Chondrocyte (in vitro differentiated cells): ENCODE data around the gene BRCA2. TPM values are rescaled to one million over a fixed set of nuclear protein-coding genes. Genes with fewer than 3 reads are reported as not detected.

ENCODE experiments used
- DNase-seq: peaks from one replicate; pipeline ENCODE4 v3.0.0; 2021; ENCODE audit warnings: mixed read lengths, low spot score
- H3K27ac Mint-ChIP-seq: one replicate; pipeline ENCODE4 v1.8.0; 2021; ENCODE audit warnings: mild to moderate bottlenecking, moderate library complexity, mixed read lengths; ENCODE audit not compliant: unreplicated experiment
- H3K27me3 Mint-ChIP-seq: 2 replicates; pipeline ENCODE4 v1.8.0; 2021; ENCODE audit warnings: low read depth, mixed read lengths
- H3K36me3 Mint-ChIP-seq: 2 replicates; pipeline ENCODE4 v1.8.0; 2021; ENCODE audit warnings: low read depth, mixed read lengths
- H3K4me1 Mint-ChIP-seq: 2 replicates; pipeline ENCODE4 v1.8.0; 2021; ENCODE audit warnings: low read depth, mild to moderate bottlenecking, mixed read lengths
- H3K4me3 Mint-ChIP-seq: one replicate; pipeline ENCODE4 v1.8.0; 2021; ENCODE audit warnings: mild to moderate bottlenecking, moderate library complexity, mixed read lengths; ENCODE audit not compliant: unreplicated experiment
- H3K9me3 Mint-ChIP-seq: 2 replicates; pipeline ENCODE4 v1.8.0; 2021; ENCODE audit warnings: low read depth, mixed read lengths
- CTCF ChIP-seq: fragments of 200-600 bp; sonication (generic); IDR thresholded peaks from 2 replicates; pipeline ENCODE4 v1.5.0; 2021; ENCODE audit warnings: antibody characterized with exemption, mild to moderate bottlenecking, moderate library complexity
- total RNA-seq: library from RNA; stranded (reverse); gene quantifications from 3 replicates; pipeline ENCODE4 v1.2.1, GENCODE V29; 2021

BRCA2 gene
- total RNA-seq, 1 donor from 2014 or later, result 4.4 TPM

GRCh38 chr13:32370805-32371204 is 55.5 kb downstream of the BRCA2 start:
- Mint-ChIP-seq H3K4me3 (no peak overlapping the region), H3K9me3 (peaks cover 3% of the 10 kb centered on the region), H3K4me1 (no peaks in the 10 kb centered on the region), H3K27ac (no peak overlapping the region), H3K36me3 (peaks cover 8% of the 10 kb centered on the region), H3K27me3 (no peaks in the 10 kb centered on the region)
- no peak for TF ChIP-seq CTCF
- DNase-seq, result no peak

DNA sequence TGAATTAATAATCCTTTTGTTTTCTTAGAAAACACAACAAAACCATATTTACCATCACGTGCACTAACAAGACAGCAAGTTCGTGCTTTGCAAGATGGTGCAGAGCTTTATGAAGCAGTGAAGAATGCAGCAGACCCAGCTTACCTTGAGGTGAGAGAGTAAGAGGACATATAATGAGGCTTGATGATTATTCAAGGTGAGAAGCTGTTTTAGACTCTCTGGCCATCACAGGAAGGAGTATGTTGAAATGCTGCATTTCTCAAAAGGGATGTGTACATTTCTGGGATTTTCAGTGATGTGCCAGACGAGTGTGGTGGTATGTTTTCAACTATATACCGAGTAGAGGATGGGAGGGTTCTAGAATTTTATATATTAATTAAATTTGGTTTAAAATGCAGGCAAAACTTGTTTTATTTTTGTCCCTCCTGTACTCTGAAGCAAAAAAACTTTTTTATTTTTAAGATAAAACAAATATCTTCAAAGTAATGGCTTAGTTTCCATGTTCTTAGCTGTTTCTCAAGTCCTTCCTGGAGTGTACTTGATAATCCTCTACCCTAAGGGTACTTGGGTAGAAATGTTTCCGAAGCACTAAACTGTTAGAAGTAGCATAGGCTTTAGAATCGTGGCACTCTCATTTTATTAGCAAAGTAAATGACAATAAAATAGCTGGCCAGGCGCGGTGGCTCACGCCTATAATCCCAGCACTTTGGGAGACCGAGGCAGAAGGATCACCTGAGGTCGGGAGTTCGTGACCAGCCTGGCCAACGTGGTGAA is 61.5 kb downstream of the BRCA2 start:
- H3K27me3 Mint-ChIP-seq, result no peaks in the 10 kb centered on the region

DNA sequence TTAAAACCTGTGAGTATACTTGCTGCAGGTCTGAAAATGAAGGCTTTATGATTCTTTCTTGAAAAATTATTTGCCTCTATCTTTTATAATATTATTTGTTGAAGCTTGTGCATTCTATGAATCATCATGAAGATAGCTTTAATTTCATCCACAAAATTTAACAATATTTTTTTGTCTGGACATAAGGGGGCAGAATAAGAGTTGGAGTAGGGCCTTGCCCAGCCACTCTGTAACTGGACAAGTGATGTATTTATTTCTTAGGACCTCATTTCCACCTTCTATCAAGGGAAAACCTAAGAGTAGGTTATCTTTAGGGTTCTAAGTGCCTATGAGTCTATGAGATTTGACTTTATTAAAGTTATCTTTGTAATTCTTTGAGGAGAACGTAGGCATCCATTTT is 62.7 kb downstream of the BRCA2 start:
- DNase-seq, result no peak
- Mint-ChIP-seq H3K27me3 (no peaks in the 10 kb centered on the region), H3K36me3 (peaks cover 6% of the 10 kb centered on the region), H3K4me3 (no peak overlapping the region), H3K4me1 (no peaks in the 10 kb centered on the region), H3K27ac (no peak overlapping the region), H3K9me3 (no peaks in the 10 kb centered on the region)
- peak; percentile 67 for TF ChIP-seq CTCF

More for the DNA sequence above, 61.5 kb downstream of the BRCA2 start:
- no peak for DNase-seq
- no peak overlapping the region for H3K27ac Mint-ChIP-seq
- no peaks in the 10 kb centered on the region for H3K4me1 Mint-ChIP-seq
- no peaks in the 10 kb centered on the region for H3K9me3 Mint-ChIP-seq
- no peak overlapping the region for H3K4me3 Mint-ChIP-seq
- peaks cover 6% of the 10 kb centered on the region for H3K36me3 Mint-ChIP-seq
- TF ChIP-seq CTCF, result no peak

GRCh38 chr13:32381539-32381938 is 66.2 kb downstream of the BRCA2 start:
- Mint-ChIP-seq H3K4me1 (no peaks in the 10 kb centered on the region), H3K27ac (no peak overlapping the region), H3K4me3 (no peak overlapping the region), H3K36me3 (no peaks in the 10 kb centered on the region), H3K27me3 (no peaks in the 10 kb centered on the region), H3K9me3 (no peaks in the 10 kb centered on the region)
- no peak for DNase-seq
- peak; percentile 75 for TF ChIP-seq CTCF

GRCh38 chr13:32383836-32384618 is 68.7 kb downstream of the BRCA2 start:
- no peak for DNase-seq
- Mint-ChIP-seq H3K27ac (no peak overlapping the region), H3K9me3 (no peaks in the 10 kb centered on the region), H3K27me3 (no peaks in the 10 kb centered on the region), H3K36me3 (no peaks in the 10 kb centered on the region), H3K4me3 (no peak overlapping the region), H3K4me1 (no peaks in the 10 kb centered on the region)
- TF ChIP-seq CTCF, result no peak
